Fibroblast of lung (primary cell): ENCODE measurements around the gene RPS15. TPM values are rescaled to one million over a fixed set of nuclear protein-coding genes. Genes with fewer than 3 reads are reported as not detected.

Experiments used
- DNase-seq, 2 donors: peaks; one replicate each; pipeline versions ENCODE4 v3.0.0 to v3.0.0-alpha.2; 2010; ENCODE audit warnings: low read depth in 2 of 2
- H2AFZ ChIP-seq: 2 replicates; pipeline ENCODE4 v1.5.1; 2012; ENCODE audit warnings: low read length, control low read depth, inconsistent platforms
- H3K27ac ChIP-seq: 2 replicates; pipeline ENCODE4 v1.5.1; 2011; ENCODE audit warnings: low read length, control low read depth; ENCODE audit not compliant: insufficient read depth
- H3K27me3 ChIP-seq: 2 replicates; pipeline ENCODE4 v1.5.1; 2011; ENCODE audit warnings: mild to moderate bottlenecking, low read length; ENCODE audit not compliant: control insufficient read depth, insufficient read depth
- H3K36me3 ChIP-seq: 2 replicates; pipeline ENCODE4 v1.5.1; 2011; ENCODE audit warnings: low read length; ENCODE audit not compliant: control insufficient read depth, insufficient read depth
- H3K4me1 ChIP-seq: 2 replicates; pipeline ENCODE4 v1.5.1; 2011; ENCODE audit warnings: low read length; ENCODE audit not compliant: control insufficient read depth, insufficient read depth; ENCODE audit errors: extremely low read depth
- H3K4me2 ChIP-seq: 2 replicates; pipeline ENCODE4 v1.5.1; 2011; ENCODE audit warnings: low read length, control low read depth; ENCODE audit not compliant: insufficient read depth; ENCODE audit errors: extremely low read depth
- H3K4me3 ChIP-seq, 4 experiments: fragments of 200-600 bp in 1 of 4; sonication (generic) in 1 of 4; replicated peaks in 1 of 4; 2 replicates each; pipeline ENCODE4 v1.5.1; 2011 to 2016; ENCODE audit warnings: low read length in 4 of 4, low read depth in 3 of 4, mild to moderate bottlenecking in 3 of 4, control low read depth in 2 of 4, inconsistent platforms in 1 of 4, mixed read lengths in 1 of 4; ENCODE audit not compliant: insufficient read depth in 1 of 4; ENCODE audit errors: control extremely low read depth in 1 of 4
- H3K79me2 ChIP-seq: 2 replicates; pipeline ENCODE4 v1.5.1; 2012; ENCODE audit warnings: mild to moderate bottlenecking, low read length, inconsistent platforms; ENCODE audit not compliant: control insufficient read depth, insufficient read depth
- H3K9ac ChIP-seq: 2 replicates; pipeline ENCODE4 v1.5.1; 2011; ENCODE audit warnings: mild to moderate bottlenecking, low read length, control low read depth; ENCODE audit not compliant: insufficient read depth
- H3K9me3 ChIP-seq: 2 replicates; pipeline ENCODE4 v1.5.1; 2012; ENCODE audit warnings: low read depth, low read length; ENCODE audit not compliant: control insufficient read depth, insufficient read depth
- H4K20me1 ChIP-seq: 2 replicates; pipeline ENCODE4 v1.5.1; 2011; ENCODE audit warnings: low read length; ENCODE audit not compliant: control insufficient read depth, insufficient read depth; ENCODE audit errors: extremely low read depth
- EZH2 ChIP-seq: IDR thresholded peaks from 2 replicates; pipeline ENCODE4 v1.5.1; 2012; ENCODE audit warnings: low read length, control low read depth, mild to moderate bottlenecking; ENCODE audit errors: missing control alignments
- polyA plus RNA-seq, 2 donors: library from polyadenylated mRNA; depleted of rRNA in 1 of 2; stranded (reverse) in 1 of 2; unstranded in 1 of 2; fragments of >200 nt; gene quantifications; 2 replicates each; pipeline ENCODE4 v1.2.1, GENCODE V29; 2011 to 2012; ENCODE audit warnings: missing spikeins in 1 of 2
- total RNA-seq: library from RNA; depleted of rRNA; stranded (reverse); fragments of >200 nt; gene quantifications from 2 replicates; pipeline ENCODE4 v1.2.1, GENCODE V29; 2014
- TF ChIP-seq, protein P1 (sequence below), 2 donors: IDR thresholded peaks in 1 of 2; conservative IDR thresholded peaks in 1 of 2; 1 replicate in 1 of 2; 2 replicates in 1 of 2; pipeline ENCODE4 v1.5.1; 2011 to 2012; ENCODE audit warnings: low read length in 2 of 2, control low read depth in 1 of 2, inconsistent platforms in 1 of 2, low read depth in 1 of 2, mild to moderate bottlenecking in 1 of 2

The RPS15 gene
- total and polyA plus RNA-seq, 2 donors (not counting 1 experiment from before 2014, with no cell fraction given): 369 to 878 TPM

DNA sequence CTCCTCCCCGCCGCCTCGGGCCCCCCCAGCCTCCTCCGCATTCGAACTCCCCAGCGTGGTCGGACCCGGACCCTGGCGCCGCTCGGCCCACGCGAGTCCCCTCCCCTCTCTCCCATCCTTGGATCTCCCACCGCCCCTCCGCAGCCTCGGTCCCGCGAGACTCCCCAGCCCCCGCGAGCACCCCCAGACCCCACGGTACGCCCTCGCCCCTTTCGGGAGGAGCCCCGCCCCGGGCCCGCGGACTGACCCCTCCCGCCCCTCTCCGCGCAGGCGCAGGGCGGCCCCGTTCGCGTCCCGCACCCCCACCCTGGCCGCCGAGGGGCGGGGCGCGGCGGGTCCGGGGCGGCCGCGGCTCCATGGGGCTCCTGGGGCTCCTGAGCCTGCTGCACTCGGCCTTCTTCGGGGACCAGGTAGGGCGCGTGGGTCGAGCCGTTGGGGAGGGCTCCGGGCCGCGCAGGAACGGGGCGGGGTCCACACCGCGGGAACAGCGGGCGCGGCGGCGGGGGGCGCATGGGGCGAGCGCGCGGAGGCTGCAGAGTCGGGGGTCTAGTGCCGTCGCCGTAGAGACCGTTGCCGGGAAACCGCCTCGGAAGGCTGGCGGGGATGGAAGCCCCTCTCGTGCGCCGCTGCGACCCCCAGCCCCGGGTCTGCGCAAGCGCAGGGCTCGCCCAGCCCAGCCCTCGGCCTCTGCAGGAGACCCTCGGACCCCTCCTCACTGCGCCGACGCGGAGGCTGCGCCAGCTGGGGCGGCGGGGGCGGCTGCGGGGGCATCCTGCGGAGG is 7.9 kb downstream of the RPS15 start:
- H3K79me2 ChIP-seq: peaks cover 4% of the 10 kb centered on the region
- H3K4me1 ChIP-seq: peaks cover 3% of the 10 kb centered on the region
- no peaks in the 10 kb centered on the region for H3K9me3 ChIP-seq
- no peaks in the 10 kb centered on the region for H4K20me1 ChIP-seq
- H3K36me3 ChIP-seq: peaks cover 14% of the 10 kb centered on the region
- H3K4me3 ChIP-seq: peak overlapping the region in 1 of 4 experiments; percentile 50
- no peak overlapping the region for H3K27ac ChIP-seq
- no peak for TF ChIP-seq EZH2
- TF ChIP-seq, protein P1, sequence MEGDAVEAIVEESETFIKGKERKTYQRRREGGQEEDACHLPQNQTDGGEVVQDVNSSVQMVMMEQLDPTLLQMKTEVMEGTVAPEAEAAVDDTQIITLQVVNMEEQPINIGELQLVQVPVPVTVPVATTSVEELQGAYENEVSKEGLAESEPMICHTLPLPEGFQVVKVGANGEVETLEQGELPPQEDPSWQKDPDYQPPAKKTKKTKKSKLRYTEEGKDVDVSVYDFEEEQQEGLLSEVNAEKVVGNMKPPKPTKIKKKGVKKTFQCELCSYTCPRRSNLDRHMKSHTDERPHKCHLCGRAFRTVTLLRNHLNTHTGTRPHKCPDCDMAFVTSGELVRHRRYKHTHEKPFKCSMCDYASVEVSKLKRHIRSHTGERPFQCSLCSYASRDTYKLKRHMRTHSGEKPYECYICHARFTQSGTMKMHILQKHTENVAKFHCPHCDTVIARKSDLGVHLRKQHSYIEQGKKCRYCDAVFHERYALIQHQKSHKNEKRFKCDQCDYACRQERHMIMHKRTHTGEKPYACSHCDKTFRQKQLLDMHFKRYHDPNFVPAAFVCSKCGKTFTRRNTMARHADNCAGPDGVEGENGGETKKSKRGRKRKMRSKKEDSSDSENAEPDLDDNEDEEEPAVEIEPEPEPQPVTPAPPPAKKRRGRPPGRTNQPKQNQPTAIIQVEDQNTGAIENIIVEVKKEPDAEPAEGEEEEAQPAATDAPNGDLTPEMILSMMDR (conservative IDR thresholded peaks at IDR 0.05 in 1 of 2, IDR thresholded peaks at IDR 0.05 in 1 of 2; ENCODE audit: low read depth in 1 of 2, low read length in 2 of 2): no peak
- no peak for DNase-seq
- H2AFZ ChIP-seq: no peak overlapping the region
- H3K4me2 ChIP-seq: no peak overlapping the region
- H3K27me3 ChIP-seq: peaks cover 39% of the 10 kb centered on the region
- no peak overlapping the region for H3K9ac ChIP-seq

DNA sequence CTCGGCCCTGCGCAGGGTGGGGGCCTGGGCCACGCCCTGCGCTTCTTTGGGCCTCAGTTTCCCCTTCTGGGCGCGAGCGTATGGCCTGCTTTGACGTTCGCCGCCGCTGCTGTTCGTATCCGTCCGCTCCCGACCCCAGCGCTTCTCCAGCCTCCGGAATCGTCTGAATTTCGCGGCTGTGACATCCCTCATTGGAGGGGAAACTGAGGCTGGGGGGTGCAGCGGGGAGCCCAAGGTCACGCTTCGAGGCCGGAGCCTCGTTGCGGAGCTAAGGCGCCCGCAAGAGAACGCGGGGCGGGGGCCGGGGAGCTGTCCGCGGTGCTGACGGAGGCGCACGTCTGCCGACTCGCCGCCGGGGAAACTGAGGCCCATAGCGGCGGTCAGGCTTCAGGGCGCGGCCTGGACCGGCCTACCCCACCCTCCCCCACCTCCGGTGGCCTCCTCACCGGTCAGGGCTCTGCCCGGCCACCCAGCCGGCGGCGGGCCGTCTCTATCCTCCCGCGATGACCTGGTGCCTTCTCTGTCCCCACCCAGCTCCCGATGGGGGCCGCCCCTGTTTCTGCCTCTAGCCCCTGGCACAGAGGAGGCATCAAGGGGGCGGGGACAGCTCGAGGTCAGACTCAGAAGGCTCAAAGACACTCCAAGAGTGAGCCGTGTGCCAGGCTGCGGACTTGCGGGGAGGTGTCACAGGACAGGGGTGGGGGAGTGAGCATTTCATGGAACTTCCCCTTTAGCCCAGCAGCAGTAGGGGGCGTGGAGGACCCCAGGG is 8.7 kb downstream of the RPS15 start:
- peak overlapping the region in 1 of 4 experiments; percentile 50 for H3K4me3 ChIP-seq
- no peak for DNase-seq
- H4K20me1 ChIP-seq: no peaks in the 10 kb centered on the region
- no peaks in the 10 kb centered on the region for H3K9me3 ChIP-seq
- H3K36me3 ChIP-seq: peaks cover 6% of the 10 kb centered on the region
- no peak overlapping the region for H3K4me2 ChIP-seq
- TF ChIP-seq, protein P1 (conservative IDR thresholded peaks at IDR 0.05 in 1 of 2, IDR thresholded peaks at IDR 0.05 in 1 of 2; ENCODE audit: low read depth in 1 of 2, low read length in 2 of 2): no peak
- peak; percentile 97 for TF ChIP-seq EZH2
- no peak overlapping the region for H2AFZ ChIP-seq
- H3K4me1 ChIP-seq: peaks cover 3% of the 10 kb centered on the region
- no peak overlapping the region for H3K27ac ChIP-seq
- H3K79me2 ChIP-seq: peaks cover 2% of the 10 kb centered on the region
- peaks cover 46% of the 10 kb centered on the region for H3K27me3 ChIP-seq
- H3K9ac ChIP-seq: no peak overlapping the region

DNA sequence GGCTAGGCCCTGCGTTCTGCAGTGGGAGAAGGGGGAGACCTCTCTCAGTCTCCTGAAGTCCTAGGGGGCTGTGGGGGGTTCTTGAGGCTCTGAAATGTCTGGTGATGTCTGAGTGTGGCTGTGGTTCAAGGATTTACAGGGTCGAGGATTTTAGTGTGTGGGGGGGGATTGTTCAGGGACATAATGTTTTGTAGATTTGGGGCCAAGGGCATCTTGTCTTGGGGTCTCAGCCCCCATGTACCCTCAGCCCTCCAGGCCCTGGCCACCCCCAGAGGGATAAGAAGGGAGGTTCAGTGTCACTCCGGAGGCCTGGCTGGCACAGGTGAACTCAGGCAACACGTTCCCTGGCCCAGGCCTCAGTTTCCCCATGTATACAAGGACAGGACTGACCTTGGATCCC is 9.3 kb downstream of the RPS15 start:
- Histone ChIP-seq H3K9me3 (no peaks in the 10 kb centered on the region), H3K4me3 (no peak overlapping the region), H3K27me3 (peaks cover 52% of the 10 kb centered on the region), H3K4me2 (no peak overlapping the region), H3K36me3 (peaks cover 2% of the 10 kb centered on the region), H3K79me2 (no peaks in the 10 kb centered on the region), H2AFZ (no peak overlapping the region), H3K9ac (no peak overlapping the region), H3K4me1 (peaks cover 3% of the 10 kb centered on the region), H4K20me1 (no peaks in the 10 kb centered on the region), H3K27ac (no peak overlapping the region)
- no peak for DNase-seq
- no peak for TF ChIP-seq EZH2
- TF ChIP-seq, protein P1 (conservative IDR thresholded peaks at IDR 0.05 in 1 of 2, IDR thresholded peaks at IDR 0.05 in 1 of 2; ENCODE audit: low read depth in 1 of 2, low read length in 2 of 2): no peak
